GM18505 (cell line): ENCODE measurements around the gene CCDC197.

Experiments
- ATAC-seq: cut with Tn5 transposase; IDR thresholded peaks from one replicate; pipeline ENCODE4 v1.9.1; 2021; ENCODE audit not compliant: unreplicated experiment
- POLR2A ChIP-seq: IDR thresholded peaks from 4 replicates; pipeline ENCODE4 v1.6.1; 2011; ENCODE audit warnings: borderline replicate concordance; ENCODE audit not compliant: insufficient read depth, insufficient read length; ENCODE audit errors: extremely low read depth

Gene CCDC197

DNA sequence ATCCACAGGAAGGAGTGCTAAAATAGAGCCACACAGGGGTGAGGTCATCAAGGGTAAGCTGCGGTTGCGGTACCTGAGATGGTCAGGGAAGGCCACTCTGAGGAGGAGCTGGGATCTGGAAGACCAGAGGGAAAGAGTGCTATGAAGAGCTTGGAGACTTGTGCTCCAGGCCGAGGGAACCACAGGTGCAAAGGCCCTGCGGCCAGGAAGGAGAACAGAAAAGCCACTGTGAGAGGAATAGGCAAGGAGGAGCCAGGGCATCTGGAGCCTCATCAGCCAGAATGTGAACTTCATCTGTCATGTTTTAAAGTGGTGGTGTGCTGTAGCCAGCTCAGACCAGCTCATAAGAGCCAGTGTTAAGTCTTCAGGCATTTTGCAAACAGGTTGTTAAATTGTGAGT lies 5.5 kb upstream of the CCDC197 start:
- no peak for ATAC-seq
- no peak for TF ChIP-seq POLR2A

DNA sequence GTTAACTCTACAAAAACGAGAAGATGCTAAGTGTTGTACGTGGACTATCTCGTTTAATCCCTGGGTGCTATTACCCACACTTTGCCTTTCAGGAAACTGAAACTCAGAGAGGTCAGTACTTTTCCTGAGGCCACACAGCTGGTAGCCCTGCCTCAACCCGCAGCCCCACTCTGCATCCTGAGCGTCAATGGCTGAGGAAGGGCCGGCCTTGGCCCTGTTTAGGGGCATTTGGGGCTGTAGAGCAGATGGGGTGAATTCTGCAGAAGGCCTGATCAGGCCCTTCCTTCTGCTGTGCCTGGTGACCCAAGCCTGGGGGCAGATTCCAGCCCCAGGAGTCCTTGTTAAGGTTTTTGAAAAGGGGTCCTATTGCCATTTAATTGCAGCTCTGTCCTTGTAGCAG lies 3.7 kb upstream of the CCDC197 start:
- ATAC-seq = no peak

DNA sequence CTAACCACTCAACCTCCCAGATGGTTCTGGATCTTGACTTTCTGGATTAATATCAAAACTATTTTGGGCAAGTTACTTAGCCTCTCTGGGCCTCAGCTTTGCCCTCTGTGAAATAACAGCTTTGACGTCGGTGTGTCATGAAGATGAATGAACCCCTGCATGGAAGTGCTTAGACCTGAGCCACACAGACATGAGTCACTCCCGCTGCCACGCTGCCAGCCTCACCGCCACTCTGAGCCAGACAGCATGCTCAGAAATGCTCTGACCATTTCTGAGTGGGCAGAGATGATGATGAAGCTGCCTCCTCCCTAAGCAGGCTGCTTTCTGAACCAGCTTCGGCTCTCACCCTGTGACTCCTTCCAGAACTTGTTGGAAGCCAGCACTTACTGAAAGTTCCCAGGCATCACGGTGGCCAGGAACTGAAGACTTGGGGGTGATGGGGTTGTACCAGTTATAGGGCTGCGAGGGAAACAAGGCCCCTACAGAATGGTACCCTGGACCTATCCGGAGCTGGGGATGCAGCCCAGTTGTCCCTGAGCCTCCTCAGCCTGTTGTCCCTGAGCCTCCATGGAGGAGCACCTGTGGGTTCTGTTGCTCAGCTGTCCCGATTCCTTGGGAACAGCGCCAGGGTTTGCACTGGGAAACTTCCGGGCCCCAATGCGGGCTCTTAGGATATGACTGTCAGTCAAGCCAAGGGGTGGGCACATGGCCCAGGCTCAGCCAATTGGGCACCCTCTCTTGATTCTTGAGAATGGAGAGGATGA lies 2.0 kb upstream of the CCDC197 start:
- ATAC-seq = no peak
- TF ChIP-seq POLR2A = no peak

More for the DNA sequence above, 3.7 kb upstream of the CCDC197 start:
- no peak for TF ChIP-seq POLR2A

DNA sequence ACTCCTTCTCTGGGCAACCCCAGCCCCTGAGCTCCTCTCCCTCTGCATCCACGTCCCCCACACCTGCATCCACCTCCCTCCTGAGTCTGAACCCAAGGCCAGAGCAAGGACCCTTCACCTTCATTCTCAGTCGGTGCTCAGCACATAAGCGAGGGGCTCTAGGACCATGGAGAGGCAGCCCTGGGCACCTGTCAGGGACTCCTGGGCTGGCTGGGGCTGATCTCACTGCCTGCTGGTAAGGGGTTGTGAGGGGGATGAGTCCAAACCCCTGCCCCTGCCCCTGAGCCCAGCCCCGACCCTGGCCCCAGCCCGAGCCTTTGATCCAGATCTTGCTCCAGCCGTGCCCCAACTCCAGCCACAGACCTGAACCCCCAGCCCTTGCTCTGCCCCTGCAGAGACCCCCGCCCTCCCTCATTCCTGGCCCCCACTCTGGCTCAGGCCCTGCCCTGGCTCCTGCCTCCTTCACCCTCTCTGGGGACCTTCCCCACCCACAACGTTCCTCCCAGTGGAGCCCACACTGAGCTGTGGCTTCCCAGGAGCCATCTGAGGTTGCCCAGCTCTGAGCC lies 888 bp upstream of the CCDC197 start:
- TF ChIP-seq POLR2A = no peak
- ATAC-seq = no peak

DNA sequence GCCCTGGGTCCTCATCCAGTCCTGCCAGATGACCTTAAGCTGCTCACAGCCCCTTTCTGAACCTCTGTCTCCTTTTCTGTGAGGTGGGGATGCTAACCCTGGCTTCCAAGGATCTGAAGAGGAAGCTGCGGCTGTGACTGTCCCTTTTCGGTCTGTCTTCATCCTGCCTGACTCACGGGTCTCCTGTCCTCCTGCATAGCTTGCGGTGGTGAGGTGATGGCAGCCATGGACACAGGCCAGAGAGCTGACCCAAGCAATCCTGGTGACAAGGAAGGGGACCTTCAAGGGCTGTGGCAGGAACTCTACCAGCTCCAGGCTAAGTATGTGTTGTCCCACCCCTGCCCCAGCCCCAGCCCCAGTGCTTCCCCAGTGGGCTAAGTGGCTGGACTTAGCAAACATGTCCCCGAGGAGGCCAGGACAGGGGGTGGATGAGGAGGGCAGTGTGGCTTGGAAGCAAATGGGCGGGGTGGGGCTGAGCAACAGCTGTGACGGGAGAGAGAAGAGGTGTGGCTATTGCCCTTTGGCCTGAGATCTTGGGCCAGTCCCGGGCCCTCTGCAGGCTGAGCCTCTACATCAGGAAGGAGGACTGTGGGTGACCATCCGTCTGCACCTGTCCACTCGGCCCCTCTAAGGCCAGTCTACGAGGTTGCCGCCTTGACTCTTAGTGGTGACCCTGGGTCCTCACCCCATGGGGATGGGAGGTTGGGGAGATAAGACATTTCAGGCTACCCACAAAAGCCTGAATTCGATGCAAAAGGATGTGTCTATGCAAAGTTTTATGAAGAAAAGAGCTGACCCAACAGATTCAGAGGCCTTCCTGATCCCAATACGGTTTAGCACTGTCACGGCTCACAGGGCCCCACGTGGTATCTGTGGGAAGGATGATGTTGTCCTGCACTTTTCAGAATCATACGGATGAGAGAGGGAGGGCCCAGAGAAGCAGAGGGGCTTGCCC lies 1.1 kb downstream of the CCDC197 start:
- no peak for ATAC-seq

DNA sequence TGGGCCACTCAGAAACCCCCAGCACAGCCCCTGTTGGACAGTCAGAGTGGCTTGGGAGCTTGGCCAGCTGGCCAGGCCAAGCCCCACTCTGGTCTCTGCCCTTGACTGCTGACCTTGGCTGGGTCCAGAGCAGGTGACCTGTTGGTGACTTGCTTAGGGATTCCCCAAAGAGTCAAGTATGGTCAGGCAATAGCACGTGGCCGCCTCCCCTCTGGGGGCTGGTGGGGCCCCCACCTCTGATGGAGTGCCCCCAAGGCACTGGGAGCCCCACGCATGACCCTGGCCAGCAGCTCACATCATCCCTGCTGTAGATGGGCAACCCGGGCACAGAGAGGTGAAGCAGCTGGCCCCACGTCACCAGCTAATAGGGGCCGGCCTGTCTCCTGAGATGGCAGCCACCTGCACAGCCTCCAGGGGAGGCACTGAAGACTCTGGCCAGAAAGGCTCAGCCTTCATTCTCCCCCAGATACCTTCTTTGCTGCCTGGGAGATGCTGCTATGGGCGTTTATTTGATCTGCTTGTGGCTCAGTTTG lies 1.8 kb downstream of the CCDC197 start:
- ATAC-seq = no peak
- no peak for TF ChIP-seq POLR2A

More for the DNA sequence above, 1.1 kb downstream of the CCDC197 start:
- no peak for TF ChIP-seq POLR2A

DNA sequence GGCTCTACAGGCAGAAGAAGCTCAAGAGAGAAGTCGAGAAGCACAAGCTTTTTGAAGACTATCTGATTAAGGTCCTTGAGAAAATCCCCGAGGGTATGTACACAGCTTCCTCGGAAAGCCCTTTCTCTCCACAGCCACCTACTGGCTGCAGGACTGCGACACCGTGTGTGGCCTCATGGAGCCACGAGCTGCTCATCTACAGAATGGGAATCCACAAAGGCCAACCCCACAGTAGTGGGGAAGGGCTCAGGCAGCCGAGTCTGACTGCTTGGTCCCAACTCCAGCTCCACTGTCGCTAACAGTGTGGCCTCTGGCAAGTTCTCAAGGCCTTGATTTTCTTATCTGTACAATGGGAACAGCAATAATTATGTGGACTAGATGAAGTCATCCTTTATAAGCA lies 2.5 kb downstream of the CCDC197 start:
- ATAC-seq = no peak
- TF ChIP-seq POLR2A = no peak

DNA sequence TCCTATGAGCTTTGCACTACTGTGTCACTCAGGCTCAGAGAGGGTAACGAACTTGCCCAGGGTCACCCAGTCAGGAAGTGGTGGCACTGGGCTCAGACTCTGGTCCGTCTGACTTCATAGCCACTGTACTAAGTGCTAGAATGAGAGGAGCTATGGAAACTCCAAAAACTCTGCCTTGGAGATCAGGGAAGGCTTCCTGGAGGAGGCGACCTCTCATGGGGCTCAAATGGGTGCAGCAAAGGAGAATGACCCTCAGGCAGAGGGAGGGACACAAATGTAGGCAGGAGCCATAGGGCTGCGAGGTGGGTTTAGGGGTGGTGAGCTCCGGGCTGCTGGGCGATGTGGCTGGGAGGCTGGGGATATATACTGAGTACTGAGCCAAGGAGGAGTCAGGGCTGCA lies 3.2 kb downstream of the CCDC197 start:
- no peak for TF ChIP-seq POLR2A
- no peak for ATAC-seq

DNA sequence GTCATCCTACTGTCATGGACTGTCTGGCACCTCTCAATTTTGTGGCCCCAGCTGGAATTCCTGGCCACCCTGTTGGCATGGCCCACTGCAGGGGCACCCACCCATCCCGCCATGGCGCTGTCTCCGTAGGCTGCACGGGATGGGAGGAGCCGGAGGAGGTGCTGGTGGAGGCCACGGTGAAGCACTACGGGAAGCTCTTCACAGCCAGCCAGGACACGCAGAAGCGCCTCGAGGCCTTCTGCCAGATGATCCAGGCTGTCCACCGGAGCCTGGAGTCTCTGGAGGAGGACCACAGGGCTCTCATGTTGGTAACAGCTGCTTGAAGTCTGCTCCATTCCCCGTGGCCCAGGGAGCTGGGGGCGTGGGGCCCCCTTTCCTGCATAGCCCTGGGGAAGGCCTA lies 3.9 kb downstream of the CCDC197 start:
- TF ChIP-seq POLR2A = no peak
- ATAC-seq = no peak

DNA sequence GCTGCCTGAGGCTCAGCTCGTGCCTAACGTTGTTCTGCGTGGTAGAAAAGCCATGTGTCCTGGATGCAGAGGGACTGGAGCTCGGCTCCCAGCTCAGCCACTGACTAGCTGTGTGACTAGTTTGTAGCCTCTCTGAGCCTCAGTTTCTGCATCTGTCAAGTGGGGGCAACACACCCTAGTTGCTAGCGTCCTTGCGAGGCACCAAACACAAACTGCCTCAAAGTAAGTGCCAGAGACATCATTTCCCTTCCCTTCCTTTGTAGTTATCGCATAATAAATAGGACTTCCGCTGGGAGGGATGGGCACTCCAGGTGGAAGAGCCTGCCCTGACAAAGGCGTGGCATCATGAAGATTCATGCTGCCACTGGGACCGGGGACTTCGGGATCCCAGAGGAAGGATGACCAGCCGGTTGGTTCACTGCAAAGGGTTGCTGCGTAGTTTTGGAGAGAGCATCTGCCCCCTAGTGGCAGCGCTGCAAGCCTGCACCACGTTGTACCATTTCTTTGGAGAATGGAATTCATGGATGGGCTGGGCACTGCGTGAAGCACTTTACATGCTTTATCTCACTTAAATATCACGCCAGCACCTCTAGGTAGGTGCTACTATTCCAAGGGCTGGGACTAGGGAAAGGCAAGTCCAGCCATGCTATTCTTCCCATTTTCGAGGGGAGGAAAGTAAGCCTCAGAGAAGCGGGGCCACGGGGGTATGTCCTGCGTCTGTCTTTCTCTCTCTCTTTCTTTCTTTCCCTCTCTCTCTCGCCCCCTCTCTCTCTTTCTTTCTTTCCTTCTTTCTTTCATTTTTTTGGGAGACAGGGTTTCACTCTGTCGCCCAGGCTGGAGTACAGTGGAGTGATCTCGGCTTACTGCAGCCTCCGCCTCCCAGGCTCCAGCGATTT lies 4.6 kb downstream of the CCDC197 start:
- no peak for ATAC-seq
- no peak for TF ChIP-seq POLR2A

DNA sequence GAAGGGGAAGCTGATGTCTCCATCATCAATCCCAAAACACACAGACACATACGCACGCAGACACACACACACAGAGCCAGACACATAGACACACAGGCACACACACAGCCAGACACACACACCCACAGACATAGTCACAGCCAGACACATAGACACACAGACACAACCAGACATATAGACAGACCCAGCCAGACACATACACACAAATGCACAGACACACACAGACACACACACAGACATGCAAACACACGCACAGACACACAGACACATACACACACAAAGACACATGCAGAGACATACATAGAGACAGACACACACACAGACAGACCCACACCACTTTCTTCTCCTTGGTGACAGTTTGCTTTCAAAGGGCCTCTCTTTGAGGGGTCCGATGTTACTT lies 6.3 kb downstream of the CCDC197 start:
- TF ChIP-seq POLR2A = no peak
- ATAC-seq = no peak

DNA sequence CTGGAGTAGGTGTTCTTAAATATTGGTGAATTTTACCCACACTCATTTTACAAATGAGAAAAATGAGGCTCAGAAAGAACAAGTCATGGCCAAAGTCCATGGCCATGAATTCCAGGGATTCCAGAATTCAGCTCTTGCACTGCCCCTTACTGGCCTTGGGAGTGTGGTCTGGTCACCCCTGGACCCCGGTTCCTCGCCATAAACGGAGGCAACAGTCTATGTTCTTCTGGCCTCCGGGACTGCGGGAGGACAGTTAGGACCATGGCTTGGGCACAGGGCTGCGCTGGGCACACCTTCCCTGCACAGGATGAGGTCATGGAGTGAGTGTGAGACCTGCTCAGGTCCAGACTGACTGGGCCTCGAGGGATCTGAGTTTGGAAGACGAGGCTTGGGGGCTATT lies 6.9 kb downstream of the CCDC197 start:
- ATAC-seq = no peak
- TF ChIP-seq POLR2A = no peak
